Mammary microvascular endothelial cell (primary cell): ENCODE data around the gene CTNNA3. TPM values are rescaled to one million over a fixed set of nuclear protein-coding genes. Genes with fewer than 3 reads are reported as not detected.

Experiments used
- total RNA-seq: library from RNA; depleted of rRNA; stranded (reverse); fragments of >200 nt; gene quantifications from 2 replicates; pipeline ENCODE4 v1.2.3, GENCODE V29; 2015

CTNNA3 gene
- total RNA-seq = under 0.01 TPM in 1 of 2 replicates, not detected in the other

DNA sequence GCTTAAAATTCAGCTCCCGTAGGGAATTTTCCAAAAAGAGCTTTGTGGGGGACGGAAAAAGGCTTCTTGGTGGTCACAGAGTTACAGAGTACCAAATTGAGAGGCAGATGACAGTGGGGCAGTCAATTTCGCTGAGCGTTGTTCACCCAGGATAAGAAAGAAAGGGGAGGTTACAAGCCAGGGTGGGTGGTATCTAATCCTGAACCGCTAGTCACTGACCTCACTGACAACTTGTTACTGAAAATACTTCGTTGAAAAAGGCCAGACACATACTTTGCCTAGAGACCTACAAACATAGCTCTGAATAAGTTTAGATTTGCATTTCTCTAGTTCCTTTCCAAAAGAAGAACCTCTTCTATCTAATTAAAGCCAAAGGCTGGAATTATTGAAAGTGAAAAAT, at the start of gene CTNNA3:
Gene CTNNA3, minus strand, starts transcription at position 167 of the 400 bp plus-strand sequence.

DNA sequence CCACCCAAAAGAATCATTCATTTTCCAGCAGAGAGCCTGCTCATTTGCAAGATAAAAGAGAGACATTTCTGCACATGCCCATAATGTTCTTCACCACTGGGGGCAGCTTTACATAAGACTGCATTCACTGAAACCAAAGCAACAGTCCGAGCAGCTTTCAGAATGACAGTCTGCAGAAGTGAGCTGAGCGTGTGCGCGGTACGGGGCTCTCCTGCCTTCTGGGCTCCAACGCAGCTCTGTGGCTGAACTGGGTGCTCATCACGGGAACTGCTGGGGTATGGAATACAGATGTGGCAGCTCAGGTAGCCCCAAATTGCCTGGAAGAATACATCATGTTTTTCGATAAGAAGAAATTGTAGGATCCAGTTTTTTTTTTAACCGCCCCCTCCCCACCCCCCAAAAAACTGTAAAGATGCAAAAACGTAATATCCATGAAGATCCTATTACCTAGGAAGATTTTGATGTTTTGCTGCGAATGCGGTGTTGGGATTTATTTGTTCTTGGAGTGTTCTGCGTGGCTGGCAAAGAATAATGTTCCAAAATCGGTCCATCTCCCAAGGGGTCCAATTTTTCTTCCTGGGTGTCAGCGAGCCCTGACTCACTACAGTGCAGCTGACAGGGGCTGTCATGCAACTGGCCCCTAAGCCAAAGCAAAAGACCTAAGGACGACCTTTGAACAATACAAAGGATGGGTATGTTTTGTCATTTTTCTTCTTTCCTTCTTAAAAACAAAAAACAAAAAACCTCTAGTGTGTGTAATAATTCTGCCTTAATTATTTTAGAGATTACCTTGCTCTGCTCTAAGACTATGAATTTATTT, 769.9 kb downstream of the CTNNA3 start, which contains the start of gene LRRTM3:
Gene LRRTM3, plus strand, starts transcription at position 141 of the 820 bp plus-strand sequence.

Other genes starting within 250 kb of the CTNNA3 start
- gene DNAJC12, start 142.0 kb upstream of the CTNNA3 start, total RNA-seq = 0.39 and 0.53 TPM in 2 replicates
- gene SIRT1, start 188.5 kb upstream of the CTNNA3 start, total RNA-seq = 8.3 TPM in 2 replicates